K562 (cell line): Measurements from ENCODE around the gene RBM28. TPM values are rescaled to one million over a fixed set of nuclear protein-coding genes. Genes with fewer than 3 reads are reported as not detected.

Source experiments
- ATAC-seq: fragments of 200-7000 bp; cut with Tn5 transposase; 3 replicates; pipeline ENCODE4 v1.9.1; 2020; ENCODE audit warnings: moderate library complexity
- BruUV-seq: library from RNA; stranded (reverse); fragments of 400-500 nt; replicated peaks from 2 replicates; lab custom pipeline; 2021; lab: Mats Ljungman, UMichigan
- CTCF ChIA-PET: fragments of 300-600 bp; formaldehyde crosslinking; extraction: SDS; loops from one replicate; lab custom pipeline; 2021; ENCODE audit warnings: low intra/inter-chr PET ratio; lab: Yijun Ruan, JAX
- POLR2A ChIA-PET: fragments of 300-600, 350-650 bp; sonication (Branson Sonifier 250); formaldehyde crosslinking; extraction: SDS; loops from one replicate; lab custom pipeline; 2021; ENCODE audit warnings: antibody characterized with exemption, inconsistent platforms; lab: Yijun Ruan, JAX
- DNase-seq, 4 experiments: peaks; one replicate each; pipeline versions ENCODE4 v3.0.0 to v3.0.0-alpha.2; 2011 to 2018; ENCODE audit warnings: low spot score in 3 of 4, mixed read lengths in 3 of 4; ENCODE audit errors: extremely low read depth in 1 of 4
- FAIRE-seq: peaks from 2 replicates; lab custom pipeline; 2011; peaks lifted over from hg19 to GRCh38; lab: Jason Lieb, UNC
- H2AFZ ChIP-seq: 2 replicates; pipeline ENCODE4 v1.6.0; 2011; ENCODE audit warnings: low read depth, low read length, control low read depth, inconsistent platforms
- H3K27ac ChIP-seq: fragments of 200-600 bp; 3 replicates; pipeline ENCODE4 v1.8.0; 2011; ENCODE audit warnings: low read depth, mild to moderate bottlenecking, control low read depth, inconsistent platforms, low read length, moderate library complexity, mixed read lengths; ENCODE audit errors: extremely low read depth
- H3K27me3 ChIP-seq, 2 experiments: fragments of 300-600 bp in 1 of 2; 2 replicates in 1 of 2; 3 replicates in 1 of 2; pipeline versions ENCODE4 v1.6.0 to v1.8.0; 2011; ENCODE audit warnings: inconsistent platforms in 2 of 2, low read length in 2 of 2, mild to moderate bottlenecking in 1 of 2, mixed read lengths in 1 of 2, moderate library complexity in 1 of 2; ENCODE audit not compliant: control insufficient read depth in 2 of 2, insufficient read depth in 2 of 2
- H3K36me3 ChIP-seq: fragments of 300-600 bp; 3 replicates; pipeline ENCODE4 v1.8.0; 2011; ENCODE audit warnings: mild to moderate bottlenecking, low read length, inconsistent platforms; ENCODE audit not compliant: control insufficient read depth, insufficient read depth
- H3K4me1 ChIP-seq, 2 experiments: fragments of 200-600 bp in 1 of 2; replicated peaks in 1 of 2; 2 replicates in 1 of 2; 3 replicates in 1 of 2; pipeline versions ENCODE4 v1.5.1 to v1.8.0; 2011; ENCODE audit warnings: inconsistent platforms in 2 of 2, low read length in 2 of 2, mild to moderate bottlenecking in 1 of 2, mixed read lengths in 1 of 2, moderate library complexity in 1 of 2; ENCODE audit not compliant: control insufficient read depth in 2 of 2, insufficient read depth in 2 of 2
- H3K4me2 ChIP-seq: 2 replicates; pipeline ENCODE4 v1.6.1; 2011; ENCODE audit warnings: low read length, control low read depth, inconsistent platforms, mixed read lengths; ENCODE audit not compliant: insufficient read depth
- H3K4me3 ChIP-seq: fragments of 200-600 bp; sonication (generic), shearing (Covaris generic); 2 replicates; pipeline ENCODE4 v1.5.1; 2016; ENCODE audit warnings: control low read depth, inconsistent platforms
- H3K79me2 ChIP-seq: fragments of 200-600 bp; 3 replicates; pipeline ENCODE4 v1.8.0; 2011; ENCODE audit warnings: low read length, inconsistent platforms; ENCODE audit not compliant: control insufficient read depth, insufficient read depth
- H3K9ac ChIP-seq, 2 experiments: 2 replicates each; pipeline versions ENCODE4 v1.6.0 to v1.6.1; 2011; ENCODE audit warnings: low read depth in 2 of 2, low read length in 2 of 2, control low read depth in 1 of 2, inconsistent platforms in 1 of 2, mild to moderate bottlenecking in 1 of 2, mixed read lengths in 1 of 2; ENCODE audit not compliant: insufficient read depth in 1 of 2
- H3K9me1 ChIP-seq: one replicate; pipeline ENCODE4 v1.6.0; 2011; ENCODE audit warnings: inconsistent platforms, mild to moderate bottlenecking, low read length, moderate library complexity; ENCODE audit not compliant: control insufficient read depth, insufficient read depth
- H3K9me3 ChIP-seq: replicated peaks from 2 replicates; pipeline ENCODE4 v1.5.1; 2011; ENCODE audit warnings: low read depth, low read length, inconsistent platforms; ENCODE audit not compliant: control insufficient read depth, insufficient read depth
- H4K20me1 ChIP-seq: replicated peaks from 2 replicates; pipeline ENCODE4 v1.6.1; 2011; ENCODE audit warnings: low read length, inconsistent platforms, mixed read lengths; ENCODE audit not compliant: control insufficient read depth, insufficient read depth
- MEIS2 ChIP-seq: fragments of 450-650 bp; IDR thresholded peaks from 2 replicates; pipeline ENCODE4 v1.6.1; 2014; ENCODE audit warnings: mild to moderate bottlenecking; ENCODE audit not compliant: partially characterized antibody
- NFE2 ChIP-seq: IDR thresholded peaks from 2 replicates; pipeline ENCODE4 v1.6.1; 2014; ENCODE audit warnings: antibody characterized with exemption, low read depth
- YY1 ChIP-seq, 3 experiments: IDR thresholded peaks; 2 replicates each; pipeline ENCODE4 v1.6.1; 2011; ENCODE audit warnings: low read length in 2 of 3, mild to moderate bottlenecking in 2 of 3, moderate library complexity in 2 of 3, borderline replicate concordance in 1 of 3, control low read depth in 1 of 3, low read depth in 1 of 3; ENCODE audit not compliant: insufficient read depth in 3 of 3, insufficient replicate concordance in 2 of 3, control insufficient read depth in 1 of 3, insufficient read length in 1 of 3; ENCODE audit errors: extremely low read depth in 1 of 3
- ZNF165 ChIP-seq: fragments of 250-450 bp; sonication (Bioruptor Pico); IDR thresholded peaks from 2 replicates; pipeline ENCODE4 v1.4.0; 2020; ENCODE audit warnings: borderline replicate concordance
- WGBS: fragments of 100-300 bp; shearing (Covaris generic); methylation state at CpG from one replicate; pipeline ENCODE4 v1.1.6; 2016; ENCODE audit warnings: low coverage, mixed read lengths; ENCODE audit not compliant: insufficient coverage; ENCODE audit errors: missing lambda C conversion rate; 5-methylcytosine and 5-hydroxymethylcytosine counted together
- in situ Hi-C: fragments of 300-500 bp; cut with MboI; formaldehyde crosslinking; loops from 4 replicates; pipeline ENCODE4 v1.15.0; 2018; ENCODE audit warnings: inconsistent platforms, mixed read lengths
- intact Hi-C: fragments of 100-400 bp; cut with micrococcal nuclease; formaldehyde crosslinking; loops from 2 replicates; pipeline ENCODE4 v1.14.2; 2022
- polyA plus RNA-seq, 8 experiments: library from polyadenylated mRNA; depleted of rRNA in 4 of 8; stranded (reverse) in 5 of 8; unstranded in 3 of 8; fragments of >200 nt; fragmentation: Nextera tagmentation in 2 of 8; fragmentation: Illumina TruSeq in 1 of 8; extraction: Ambion mirVana in 2 of 8; extraction: Trizol in 1 of 8; gene quantifications; 2 replicates each; pipeline versions ENCODE4 v1.2.1 to v1.2.3, GENCODE V29; 2011 to 2014; ENCODE audit warnings: inconsistent platforms in 1 of 8, missing spikeins in 1 of 8
- total RNA-seq, 7 experiments: library from RNA; depleted of rRNA in 6 of 7; stranded (reverse); fragments of >200 nt in 6 of 7; fragmentation: Illumina TruSeq in 2 of 7; extraction: Trizol in 2 of 7; gene quantifications; 2 replicates each; pipeline versions ENCODE4 v1.2.1 to v1.2.3, GENCODE V29; 2011 to 2021; ENCODE audit warnings: low replicate concordance in 1 of 7
- TF ChIP-seq, protein P1 (sequence below): fragments of 450-650 bp; formaldehyde crosslinking; IDR thresholded peaks from 2 replicates; pipeline ENCODE4 v1.4.0; 2020; ENCODE audit warnings: mild to moderate bottlenecking, moderate library complexity
- TF ChIP-seq, protein P2 (sequence below): sonication (generic); formaldehyde crosslinking; IDR thresholded peaks from 2 replicates; pipeline ENCODE4 v1.8.1; 2023; ENCODE audit warnings: mild to moderate bottlenecking, missing genetic modification reagents, moderate library complexity
- TF ChIP-seq, protein P3 (sequence below): sonication (generic); formaldehyde crosslinking; IDR thresholded peaks from 2 replicates; pipeline ENCODE4 v1.8.1; 2023; ENCODE audit warnings: mild to moderate bottlenecking, missing genetic modification reagents
- TF ChIP-seq, protein P4 (sequence below), 2 experiments: fragments of 450-650 bp in 1 of 2; sonication (generic) in 1 of 2; formaldehyde crosslinking in 1 of 2; IDR thresholded peaks in 1 of 2; conservative IDR thresholded peaks in 1 of 2; 2 replicates each; pipeline versions ENCODE4 v1.6.1 to v1.8.1; 2016 to 2023; ENCODE audit warnings: mild to moderate bottlenecking in 2 of 2, moderate library complexity in 2 of 2, inconsistent platforms in 1 of 2, missing genetic modification reagents in 1 of 2
- TF ChIP-seq, protein P5 (sequence below): fragments of 450-650 bp; IDR thresholded peaks from 2 replicates; pipeline ENCODE4 v1.6.1; 2016

RBM28 gene
- total and polyA plus RNA-seq, 9 of the 15 experiments (the other 6 are each of a cell fraction or from before 2014, with no cell fraction given): 65.8 to 213 (median 138) TPM

DNA sequence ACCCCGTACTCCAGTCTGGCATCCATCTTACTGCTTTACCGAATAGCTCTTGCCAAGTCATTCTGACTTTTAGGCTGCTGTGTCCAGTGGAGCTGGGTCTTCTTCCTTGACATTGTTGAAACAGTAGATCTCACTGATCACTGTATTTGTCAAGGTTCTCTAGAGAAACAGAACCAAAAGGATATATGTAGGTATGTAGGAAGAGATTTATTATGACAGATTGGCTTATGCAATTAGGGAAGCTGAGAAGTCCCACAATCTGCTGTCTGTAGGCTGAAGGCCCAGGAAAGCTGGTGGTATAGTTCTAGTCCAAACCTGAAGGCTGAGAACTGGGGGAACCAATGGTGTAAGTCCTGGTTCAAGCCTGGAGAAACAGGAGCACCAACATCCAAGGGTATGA, 29.9 kb upstream of the RBM28 start:
- in situ Hi-C loops: no loop called here
- H3K9me3 ChIP-seq: no peaks in the 10 kb centered on the region
- H4K20me1 ChIP-seq: no peaks in the 10 kb centered on the region
- H3K4me1 ChIP-seq: no peaks in the 10 kb centered on the region
- H3K36me3 ChIP-seq: no peaks in the 10 kb centered on the region
- FAIRE-seq: no peak
- intact Hi-C loops: no loop called here
- 30% methylated on average over 2 of the region's 2 CpGs for WGBS
- no peak overlapping the region for H3K4me2 ChIP-seq
- no TSS peak for BruUV-seq
- ChIA-PET CTCF (no interaction called here), POLR2A (interaction anchor here (0.6 to 2.0 kb wide), 7 partner anchors 11 to 45 kb away, joined by 3 to 5 read pairs (median 3); partner anchors contain the start of gene RBM28)
- peak overlapping the region; percentile 21 for H2AFZ ChIP-seq
- H3K79me2 ChIP-seq: no peaks in the 10 kb centered on the region
- H3K9ac ChIP-seq: no peak overlapping the region
- no peaks in the 10 kb centered on the region for H3K9me1 ChIP-seq
- H3K27ac ChIP-seq: no peak overlapping the region
- no peak for DNase-seq
- H3K27me3 ChIP-seq: peaks cover 0 to 2% of the 10 kb centered on the region in 2 experiments; a peak in 2 of 5 replicates
- ATAC-seq: peak; percentile 75
- H3K4me3 ChIP-seq: no peak overlapping the region
- TF ChIP-seq, protein P1, sequence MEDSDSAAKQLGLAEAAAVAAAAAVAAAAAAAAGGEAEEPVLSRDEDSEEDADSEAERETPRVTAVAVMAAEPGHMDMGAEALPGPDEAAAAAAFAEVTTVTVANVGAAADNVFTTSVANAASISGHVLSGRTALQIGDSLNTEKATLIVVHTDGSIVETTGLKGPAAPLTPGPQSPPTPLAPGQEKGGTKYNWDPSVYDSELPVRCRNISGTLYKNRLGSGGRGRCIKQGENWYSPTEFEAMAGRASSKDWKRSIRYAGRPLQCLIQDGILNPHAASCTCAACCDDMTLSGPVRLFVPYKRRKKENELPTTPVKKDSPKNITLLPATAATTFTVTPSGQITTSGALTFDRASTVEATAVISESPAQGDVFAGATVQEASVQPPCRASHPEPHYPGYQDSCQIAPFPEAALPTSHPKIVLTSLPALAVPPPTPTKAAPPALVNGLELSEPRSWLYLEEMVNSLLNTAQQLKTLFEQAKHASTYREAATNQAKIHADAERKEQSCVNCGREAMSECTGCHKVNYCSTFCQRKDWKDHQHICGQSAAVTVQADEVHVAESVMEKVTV (CRISPR knock-in tag): no peak
- TF ChIP-seq MEIS2 (peak; percentile 64), YY1 (IDR thresholded peaks at IDR 0.05; ENCODE audit: borderline replicate concordance in 1 of 3, control insufficient read depth in 1 of 3, extremely low read depth in 1 of 3, insufficient read depth in 3 of 3, insufficient read length in 1 of 3, insufficient replicate concordance in 2 of 3, low read depth in 1 of 3, low read length in 2 of 3) (peak in 1 of 3 experiments; percentile 42), ZNF165 (CRISPR knock-in tag) (no peak), NFE2 (0 out of 2 replicates have a peak, but pooled peaks have one; percentile 37)
- TF ChIP-seq, protein P2, sequence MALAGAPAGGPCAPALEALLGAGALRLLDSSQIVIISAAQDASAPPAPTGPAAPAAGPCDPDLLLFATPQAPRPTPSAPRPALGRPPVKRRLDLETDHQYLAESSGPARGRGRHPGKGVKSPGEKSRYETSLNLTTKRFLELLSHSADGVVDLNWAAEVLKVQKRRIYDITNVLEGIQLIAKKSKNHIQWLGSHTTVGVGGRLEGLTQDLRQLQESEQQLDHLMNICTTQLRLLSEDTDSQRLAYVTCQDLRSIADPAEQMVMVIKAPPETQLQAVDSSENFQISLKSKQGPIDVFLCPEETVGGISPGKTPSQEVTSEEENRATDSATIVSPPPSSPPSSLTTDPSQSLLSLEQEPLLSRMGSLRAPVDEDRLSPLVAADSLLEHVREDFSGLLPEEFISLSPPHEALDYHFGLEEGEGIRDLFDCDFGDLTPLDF (CRISPR knock-in tag): no peak
- TF ChIP-seq, protein P3, sequence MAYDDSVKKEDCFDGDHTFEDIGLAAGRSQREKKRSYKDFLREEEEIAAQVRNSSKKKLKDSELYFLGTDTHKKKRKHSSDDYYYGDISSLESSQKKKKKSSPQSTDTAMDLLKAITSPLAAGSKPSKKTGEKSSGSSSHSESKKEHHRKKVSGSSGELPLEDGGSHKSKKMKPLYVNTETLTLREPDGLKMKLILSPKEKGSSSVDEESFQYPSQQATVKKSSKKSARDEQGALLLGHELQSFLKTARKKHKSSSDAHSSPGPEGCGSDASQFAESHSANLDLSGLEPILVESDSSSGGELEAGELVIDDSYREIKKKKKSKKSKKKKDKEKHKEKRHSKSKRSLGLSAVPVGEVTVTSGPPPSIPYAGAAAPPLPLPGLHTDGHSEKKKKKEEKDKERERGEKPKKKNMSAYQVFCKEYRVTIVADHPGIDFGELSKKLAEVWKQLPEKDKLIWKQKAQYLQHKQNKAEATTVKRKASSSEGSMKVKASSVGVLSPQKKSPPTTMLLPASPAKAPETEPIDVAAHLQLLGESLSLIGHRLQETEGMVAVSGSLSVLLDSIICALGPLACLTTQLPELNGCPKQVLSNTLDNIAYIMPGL: no peak
- TF ChIP-seq, protein P4, sequence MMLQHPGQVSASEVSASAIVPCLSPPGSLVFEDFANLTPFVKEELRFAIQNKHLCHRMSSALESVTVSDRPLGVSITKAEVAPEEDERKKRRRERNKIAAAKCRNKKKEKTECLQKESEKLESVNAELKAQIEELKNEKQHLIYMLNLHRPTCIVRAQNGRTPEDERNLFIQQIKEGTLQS (IDR thresholded peaks at IDR 0.05): peak; percentile 13; the same call in 1 of the 2 replicates
- TF ChIP-seq, protein P4 (CRISPR knock-in tag; conservative IDR thresholded peaks at IDR 0.05): no peak
- TF ChIP-seq, protein P5, sequence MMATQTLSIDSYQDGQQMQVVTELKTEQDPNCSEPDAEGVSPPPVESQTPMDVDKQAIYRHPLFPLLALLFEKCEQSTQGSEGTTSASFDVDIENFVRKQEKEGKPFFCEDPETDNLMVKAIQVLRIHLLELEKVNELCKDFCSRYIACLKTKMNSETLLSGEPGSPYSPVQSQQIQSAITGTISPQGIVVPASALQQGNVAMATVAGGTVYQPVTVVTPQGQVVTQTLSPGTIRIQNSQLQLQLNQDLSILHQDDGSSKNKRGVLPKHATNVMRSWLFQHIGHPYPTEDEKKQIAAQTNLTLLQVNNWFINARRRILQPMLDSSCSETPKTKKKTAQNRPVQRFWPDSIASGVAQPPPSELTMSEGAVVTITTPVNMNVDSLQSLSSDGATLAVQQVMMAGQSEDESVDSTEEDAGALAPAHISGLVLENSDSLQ: peak; percentile 42; the same call in 1 of the 2 replicates
